GM21526 (cell line): ENCODE measurements around the gene RNF4.
"Not testable (repeated sequence)": the region's sequence is repeated elsewhere in the genome, so short reads cannot be mapped to it uniquely, and the experiment has no call there.

Experiments used
- ATAC-seq: cut with Tn5 transposase; IDR thresholded peaks from one replicate; pipeline ENCODE4 v1.9.1; 2021; ENCODE audit warnings: moderate library complexity; ENCODE audit not compliant: unreplicated experiment, low FRiP score

The RNF4 gene

DNA sequence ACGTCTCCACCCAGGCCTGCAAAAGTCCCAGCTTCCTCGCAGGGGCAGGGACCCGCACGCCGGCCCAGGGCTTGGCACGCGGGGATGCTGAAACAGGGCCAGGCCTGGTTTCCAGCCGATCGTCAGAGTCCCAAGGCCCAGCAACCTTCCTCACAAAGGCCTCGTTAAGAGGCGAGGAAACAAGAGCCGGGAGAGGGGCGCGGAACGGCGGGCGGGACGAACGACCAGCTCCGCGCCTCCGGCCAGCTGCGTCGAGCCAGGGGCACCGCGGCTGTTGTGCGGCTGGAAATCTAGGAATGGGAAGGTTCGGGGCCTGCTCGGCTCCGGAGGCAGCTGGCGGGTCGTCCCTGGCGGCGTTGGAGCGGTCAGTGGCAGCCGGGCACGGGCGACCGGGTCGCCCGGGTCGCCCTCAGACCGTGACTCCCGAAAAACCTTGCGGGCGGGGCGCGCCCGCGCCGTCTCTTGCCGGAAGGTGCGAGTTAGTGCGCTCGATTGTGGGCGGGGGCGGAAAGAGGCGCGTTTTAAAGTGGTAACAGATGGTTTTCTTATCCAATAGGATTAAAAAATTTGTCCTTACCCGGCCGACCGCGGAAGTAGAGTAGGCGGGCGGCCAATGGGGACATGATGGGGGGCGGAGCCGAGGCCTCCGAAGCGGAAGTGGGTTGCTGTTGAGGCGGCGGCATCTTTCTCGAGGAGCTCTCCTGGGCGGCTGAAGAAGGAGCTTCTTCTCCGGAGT, at the start of gene RNF4:
RNF4 (plus strand) TSS at position 651 of the 736 bp plus-strand sequence. CDS start 21,388 bp downstream, outside the sequence.
- ATAC-seq: peak; percentile 71

DNA sequence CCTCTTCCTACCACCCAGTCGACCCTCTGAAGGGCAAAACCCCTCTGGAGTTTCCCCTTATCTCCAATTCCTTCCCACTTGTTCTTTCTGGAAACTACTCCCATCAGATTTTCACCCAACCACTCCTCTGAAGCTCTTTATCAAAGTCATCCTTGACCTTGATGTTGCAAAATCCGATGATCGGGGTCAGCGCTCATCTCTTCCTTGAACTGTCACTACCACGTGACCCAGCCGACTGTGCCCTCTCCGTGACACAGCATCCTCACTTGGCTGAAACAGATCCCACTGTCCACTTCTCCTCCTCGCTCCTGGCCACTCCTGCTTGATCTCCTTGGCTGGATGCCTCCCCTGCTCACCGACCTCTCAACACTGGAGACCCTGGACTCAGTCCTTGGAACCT, 49.1 kb upstream of the RNF4 start:
- ATAC-seq: no peak

- ATAC-seq: no peak
Measured at GRCh38 chr4:2421928-2422327, 47.0 kb upstream of the RNF4 start.

- no peak for ATAC-seq
Measured at GRCh38 chr4:2423066-2423465, 45.8 kb upstream of the RNF4 start.

DNA sequence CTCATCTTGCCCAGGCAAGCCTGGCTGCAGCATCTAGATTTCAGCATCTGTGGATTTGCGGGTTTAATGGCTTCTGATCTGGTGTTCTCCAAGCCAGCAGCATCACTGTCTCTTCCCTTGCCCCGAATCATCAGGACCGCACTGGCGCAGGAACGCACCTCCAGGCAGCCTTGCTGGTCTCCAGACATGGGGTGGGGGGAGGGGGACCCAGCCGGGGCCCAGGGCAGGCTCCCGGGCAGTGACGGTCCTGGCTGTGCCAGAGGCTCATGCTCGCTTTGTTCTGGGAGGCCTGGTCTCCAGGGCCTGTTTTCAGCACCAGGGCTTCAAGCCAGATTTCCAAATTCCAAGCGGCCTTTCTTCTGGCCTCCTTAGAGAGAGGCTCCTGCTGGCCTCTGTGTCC, 45.2 kb upstream of the RNF4 start:
- ATAC-seq: no peak

DNA sequence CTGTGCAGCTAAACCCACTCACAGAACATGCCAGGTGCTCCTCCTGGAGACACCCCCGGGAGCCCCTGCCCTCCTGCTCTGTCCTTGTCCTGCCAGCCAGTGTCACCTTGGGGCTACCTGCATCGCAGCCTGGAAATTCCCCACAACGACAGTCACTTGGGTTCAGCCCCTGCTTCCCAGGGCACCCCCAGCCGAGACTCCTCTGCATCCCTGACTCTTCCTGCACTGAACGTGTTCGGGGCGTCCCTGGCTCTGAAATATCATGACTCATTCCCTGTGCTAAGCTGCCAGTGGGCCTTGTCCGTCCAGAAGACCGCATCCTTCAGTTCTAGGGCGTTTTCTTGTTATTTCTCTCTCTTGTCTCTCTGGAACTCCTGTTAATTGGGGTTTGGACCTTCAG, 44.3 kb upstream of the RNF4 start:
- no peak for ATAC-seq

GRCh38 chr4:2425386-2426068, 43.4 kb upstream of the RNF4 start:
- ATAC-seq: no peak

GRCh38 chr4:2426069-2426397, 42.9 kb upstream of the RNF4 start:
- no peak for ATAC-seq

- no peak for ATAC-seq
Measured at GRCh38 chr4:2426711-2427275, 42.1 kb upstream of the RNF4 start.

- no peak for ATAC-seq
Measured at GRCh38 chr4:2427383-2428334, 41.2 kb upstream of the RNF4 start.

DNA sequence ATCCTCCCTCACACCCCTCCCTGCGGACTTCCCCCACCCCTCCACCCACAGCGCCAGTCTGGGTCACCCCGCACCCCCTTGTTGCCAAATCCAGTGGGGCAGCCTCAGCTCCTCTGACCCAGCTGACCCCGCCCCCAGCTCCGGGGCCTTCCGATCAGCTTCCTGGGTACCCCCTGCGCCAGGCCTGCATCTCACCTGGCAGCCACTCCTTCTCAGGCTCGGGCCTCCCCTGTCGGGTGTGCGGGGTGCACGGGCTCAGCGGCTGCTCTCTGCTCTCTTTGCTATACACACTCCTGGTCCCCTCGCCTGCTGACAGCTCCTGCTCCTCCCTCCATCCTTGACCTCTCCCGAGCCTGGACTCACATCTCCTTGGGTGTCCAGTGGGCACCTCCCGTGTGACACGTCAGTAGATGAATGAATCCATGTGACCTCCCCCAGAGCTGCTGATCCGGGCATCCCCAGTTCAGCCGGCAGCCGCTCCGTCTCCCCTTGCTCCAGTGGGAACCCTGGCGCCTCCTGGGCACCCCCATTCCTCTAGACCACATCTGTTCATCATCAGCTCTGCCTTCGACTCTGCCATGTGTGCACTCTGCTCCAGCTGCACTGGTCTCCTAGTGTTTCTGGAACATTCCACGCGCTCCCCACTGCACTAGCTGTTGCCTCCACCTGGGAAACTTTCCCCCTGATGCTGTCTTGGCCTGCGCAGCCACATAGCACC, 40.3 kb upstream of the RNF4 start:
- no peak for ATAC-seq

- ATAC-seq: not testable (repeated sequence)
Measured at GRCh38 chr4:2429945-2430757, 38.8 kb upstream of the RNF4 start.

- no peak for ATAC-seq
Measured at GRCh38 chr4:2432004-2432403, 36.9 kb upstream of the RNF4 start.

- ATAC-seq: no peak
Measured at GRCh38 chr4:2432991-2433530, 35.8 kb upstream of the RNF4 start.

DNA sequence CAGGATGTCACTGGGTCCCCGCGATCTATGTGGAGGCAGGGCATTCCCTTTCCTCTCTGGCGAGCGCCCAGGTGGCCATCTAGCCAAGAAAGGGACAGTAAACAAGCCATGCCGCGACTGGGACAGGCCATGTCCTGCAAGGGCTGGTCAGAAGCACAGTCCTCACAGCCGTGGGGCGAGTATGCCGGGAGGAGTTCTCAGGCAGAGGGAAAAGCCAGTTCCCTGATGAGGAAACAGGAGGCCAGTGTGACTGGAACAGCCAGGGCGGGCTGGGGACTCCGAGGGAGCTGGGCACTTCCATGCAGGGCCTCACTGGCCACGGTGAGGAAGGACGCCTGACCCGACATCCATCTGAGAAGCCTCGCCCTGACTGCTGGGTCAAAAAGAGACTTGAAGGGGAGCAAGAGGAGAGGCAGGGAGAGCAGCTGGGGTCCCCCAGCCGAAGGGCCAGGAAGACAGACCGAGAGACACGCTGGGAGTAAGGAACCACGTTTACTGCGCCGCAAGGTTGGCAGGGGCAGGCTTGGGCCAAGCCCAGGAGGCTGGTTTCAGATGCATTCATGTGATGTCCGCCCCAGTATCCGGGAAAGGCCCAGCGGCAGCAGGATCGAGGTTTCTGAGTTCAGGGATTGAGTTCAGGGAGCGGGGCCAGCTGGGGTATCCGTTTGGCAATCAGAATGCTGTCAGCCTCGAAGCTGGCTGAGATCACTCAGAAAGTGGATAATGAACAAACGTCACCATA, 35.1 kb upstream of the RNF4 start:
- no peak for ATAC-seq

- ATAC-seq: no peak
Measured at GRCh38 chr4:2434420-2434819, 34.5 kb upstream of the RNF4 start.

GRCh38 chr4:2436301-2436700, 32.6 kb upstream of the RNF4 start:
- ATAC-seq: no peak

DNA sequence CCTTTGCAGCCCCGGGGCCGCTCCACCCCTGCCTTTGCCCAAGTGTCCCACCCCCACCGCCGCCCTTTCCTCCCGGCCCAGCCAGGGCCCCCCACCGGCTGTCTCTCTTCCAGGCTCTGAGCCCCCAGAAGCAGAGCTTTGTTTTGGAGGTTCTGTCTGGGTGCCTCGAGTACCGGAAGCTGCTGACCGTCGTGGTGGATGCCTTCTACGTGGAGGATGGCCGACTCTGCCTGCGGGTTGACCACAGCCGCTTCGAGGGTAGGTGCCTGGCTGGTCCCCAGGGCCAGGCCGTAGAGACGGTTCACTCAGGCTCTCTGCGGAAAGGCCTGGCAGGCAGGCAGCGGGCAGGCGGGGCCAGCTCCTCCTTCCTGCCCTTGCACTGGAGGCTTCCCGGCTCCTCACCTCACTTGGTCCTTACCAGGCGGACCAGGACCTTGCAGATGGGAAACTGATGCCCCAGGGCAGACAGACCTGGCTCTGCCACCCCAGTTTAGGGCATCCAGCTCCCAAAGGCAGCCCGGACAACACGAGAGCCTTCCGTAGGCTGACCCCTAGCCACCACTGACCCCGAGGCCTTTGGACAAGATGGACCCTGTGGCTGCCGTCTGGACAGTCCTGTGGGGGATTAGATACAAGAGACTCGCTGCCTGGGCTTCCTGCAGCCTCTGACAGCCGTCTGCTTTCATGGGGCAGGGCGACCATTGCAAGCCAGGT, 32.0 kb upstream of the RNF4 start:
- ATAC-seq: no peak
